ENCODE results near the gene C2.
"Not testable (repeated sequence)": the region's sequence is repeated elsewhere in the genome, so short reads cannot be mapped to it uniquely, and the experiment has no call there.

C2 gene

GRCh38 chr6:31920811-31921210 lies 6.7 kb upstream of the C2 start:
- DNase-seq (ENCODE audit: low read depth in 1 of 2, low spot score in 1 of 2): no peak

GRCh38 chr6:31922942-31923341 lies 4.6 kb upstream of the C2 start:
- DNase-seq (ENCODE audit: low read depth in 1 of 2, low spot score in 1 of 2): no peak

- no peak for DNase-seq (ENCODE audit: low read depth in 1 of 2, low spot score in 1 of 2)
These were observed 550 bp downstream of the C2 start for GRCh38 chr6:31927863-31928671.

- DNase-seq (ENCODE audit: low read depth in 1 of 2, low spot score in 1 of 2): no peak
These were observed 1.1 kb downstream of the C2 start for GRCh38 chr6:31928672-31928939.

GRCh38 chr6:31930962-31931361 lies 3.4 kb downstream of the C2 start:
- no peak for DNase-seq (ENCODE audit: low read depth in 1 of 2, low spot score in 1 of 2)

GRCh38 chr6:31932137-31932536 lies 4.6 kb downstream of the C2 start:
- not testable (repeated sequence) for DNase-seq (ENCODE audit: low read depth in 1 of 2, low spot score in 1 of 2)

GRCh38 chr6:31933537-31933936 lies 6.0 kb downstream of the C2 start:
- DNase-seq (ENCODE audit: low read depth in 1 of 2, low spot score in 1 of 2): no peak

GRCh38 chr6:31935021-31935420 lies 7.5 kb downstream of the C2 start:
- DNase-seq (ENCODE audit: low read depth in 1 of 2, low spot score in 1 of 2): no peak

- no peak for DNase-seq (ENCODE audit: low read depth in 1 of 2, low spot score in 1 of 2)
These were observed 8.3 kb downstream of the C2 start for GRCh38 chr6:31935823-31936222.

GRCh38 chr6:31940256-31940664 lies 12.7 kb downstream of the C2 start:
- no peak for DNase-seq (ENCODE audit: low read depth in 1 of 2, low spot score in 1 of 2)

GRCh38 chr6:31943742-31944141 lies 16.2 kb downstream of the C2 start:
- no peak for DNase-seq (ENCODE audit: low read depth in 1 of 2, low spot score in 1 of 2)

GRCh38 chr6:31945154-31945506 lies 17.6 kb downstream of the C2 start:
- DNase-seq (ENCODE audit: low read depth in 1 of 2, low spot score in 1 of 2): no peak

- DNase-seq (ENCODE audit: low read depth in 1 of 2, low spot score in 1 of 2): no peak
These were observed 18.2 kb downstream of the C2 start, which contains the start of gene CFB for GRCh38 chr6:31945507-31946369. Gene CFB, plus strand, starts transcription at chr6:31946095. Its CDS starts 127 bp downstream, at chr6:31946222.

- no peak for DNase-seq (ENCODE audit: low read depth in 1 of 2, low spot score in 1 of 2)
These were observed 18.9 kb downstream of the C2 start for GRCh38 chr6:31946370-31946885.

GRCh38 chr6:31947070-31947675 lies 19.7 kb downstream of the C2 start:
- DNase-seq (ENCODE audit: low read depth in 1 of 2, low spot score in 1 of 2): no peak

GRCh38 chr6:31947864-31948263 lies 20.3 kb downstream of the C2 start:
- no peak for DNase-seq (ENCODE audit: low read depth in 1 of 2, low spot score in 1 of 2)

GRCh38 chr6:31948306-31948705 lies 20.8 kb downstream of the C2 start:
- DNase-seq (ENCODE audit: low read depth in 1 of 2, low spot score in 1 of 2): no peak

GRCh38 chr6:31948753-31949413 lies 21.4 kb downstream of the C2 start:
- no peak for DNase-seq (ENCODE audit: low read depth in 1 of 2, low spot score in 1 of 2)

GRCh38 chr6:31949926-31950548 lies 22.5 kb downstream of the C2 start:
- DNase-seq (ENCODE audit: low read depth in 1 of 2, low spot score in 1 of 2): no peak

GRCh38 chr6:31952140-31952805 lies 24.8 kb downstream of the C2 start:
- no peak for DNase-seq (ENCODE audit: low read depth in 1 of 2, low spot score in 1 of 2)

All from stimulated activated CD4-positive, alpha-beta T cell treated with anti-CD3 and anti-CD28 coated beads, Interleukin-15, amount 100 ng/mL, for 1 hour (primary cell).